OCI-M1 (cell line): ENCODE measurements around the gene RPH3AL.

Experiments
- DNase-seq: peaks from one replicate; lab custom pipeline; 2025; lab: John Stamatoyannopoulos, UW

RPH3AL gene

GRCh38 chr17:353213-353837 lies 718 bp upstream of the RPH3AL start:
- DNase-seq, result no peak

GRCh38 chr17:351875-352420 lies 659 bp downstream of the RPH3AL start:
- DNase-seq, result no peak

- no peak for DNase-seq
These were observed 1.2 kb downstream of the RPH3AL start for GRCh38 chr17:351449-351738.

GRCh38 chr17:350706-351448 lies 1.7 kb downstream of the RPH3AL start:
- no peak for DNase-seq

- DNase-seq, result no peak
These were observed 2.9 kb downstream of the RPH3AL start for GRCh38 chr17:349666-350065.

- DNase-seq, result no peak
These were observed 3.7 kb downstream of the RPH3AL start for GRCh38 chr17:348692-349425.

- DNase-seq, result no peak
These were observed 4.6 kb downstream of the RPH3AL start for GRCh38 chr17:348012-348411.

- no peak for DNase-seq
These were observed 5.2 kb downstream of the RPH3AL start for GRCh38 chr17:347309-347899.

- DNase-seq, result no peak
These were observed 6.4 kb downstream of the RPH3AL start for GRCh38 chr17:345992-346785.

GRCh38 chr17:345261-345660 lies 7.3 kb downstream of the RPH3AL start:
- no peak for DNase-seq

- DNase-seq, result no peak
These were observed 8.5 kb downstream of the RPH3AL start for GRCh38 chr17:343875-344752.

- DNase-seq, result no peak
These were observed 9.4 kb downstream of the RPH3AL start for GRCh38 chr17:343211-343610.

- DNase-seq, result no peak
These were observed 12.5 kb downstream of the RPH3AL start for GRCh38 chr17:340074-340473.

- DNase-seq, result no peak
These were observed 13.2 kb downstream of the RPH3AL start for GRCh38 chr17:339193-340061.

GRCh38 chr17:338442-339192 lies 14.0 kb downstream of the RPH3AL start:
- no peak for DNase-seq

GRCh38 chr17:337866-338265 lies 14.7 kb downstream of the RPH3AL start:
- no peak for DNase-seq

- no peak for DNase-seq
These were observed 15.2 kb downstream of the RPH3AL start for GRCh38 chr17:337453-337852.

- no peak for DNase-seq
These were observed 15.6 kb downstream of the RPH3AL start for GRCh38 chr17:337022-337420.
